Choroid plexus epithelial cell (primary cell): ENCODE measurements around the gene SAP30BP.

Experiments
- DNase-seq: peaks from one replicate; pipeline ENCODE4 v3.0.0-alpha.2; 2010; ENCODE audit warnings: low read depth
- H3K4me3 ChIP-seq: 2 replicates; pipeline ENCODE4 v1.5.1; 2011; ENCODE audit warnings: low read depth, mild to moderate bottlenecking, control low read depth, low read length, moderate library complexity
- CTCF ChIP-seq: conservative IDR thresholded peaks from 2 replicates; pipeline ENCODE4 v1.5.1; 2011; ENCODE audit warnings: low read depth, mild to moderate bottlenecking, control low read depth, inconsistent platforms, low read length, moderate library complexity

The SAP30BP gene

GRCh38 chr17:75666959-75667790 lies at the start of gene SAP30BP, which contains the start of gene RECQL5:
Gene SAP30BP (plus strand): TSS chr17:75667338. CDS start chr17:75667373, 35 bp downstream.
Gene RECQL5 (minus strand): TSS chr17:75667154. CDS start chr17:75666557, 597 bp downstream.
- no peak for TF ChIP-seq CTCF
- H3K4me3 ChIP-seq = peak within 1 kb of the TSS; percentile 99
- DNase-seq = peak; percentile 99

- DNase-seq = no peak
- TF ChIP-seq CTCF = no peak
- H3K4me3 ChIP-seq = no peak overlapping the region
Observed at GRCh38 chr17:75617675-75618074, 49.5 kb upstream of the SAP30BP start.

GRCh38 chr17:75619506-75620431 lies 47.4 kb upstream of the SAP30BP start:
- TF ChIP-seq CTCF = peak; percentile 61
- peak; percentile 54 for DNase-seq
- no peak overlapping the region for H3K4me3 ChIP-seq

GRCh38 chr17:75621489-75621888 lies 45.6 kb upstream of the SAP30BP start:
- no peak for DNase-seq
- no peak overlapping the region for H3K4me3 ChIP-seq
- no peak for TF ChIP-seq CTCF

GRCh38 chr17:75622076-75622475 lies 45.1 kb upstream of the SAP30BP start:
- no peak for TF ChIP-seq CTCF
- H3K4me3 ChIP-seq = no peak overlapping the region
- no peak for DNase-seq

GRCh38 chr17:75622771-75623273 lies 44.3 kb upstream of the SAP30BP start:
- no peak for TF ChIP-seq CTCF
- H3K4me3 ChIP-seq = no peak overlapping the region
- DNase-seq = no peak
